K562 (cell line): ENCODE measurements around the gene KRTCAP2. TPM values are rescaled to one million over a fixed set of nuclear protein-coding genes. Genes with fewer than 3 reads are reported as not detected.
"Not testable (repeated sequence)": the region's sequence is repeated elsewhere in the genome, so short reads cannot be mapped to it uniquely, and the experiment has no call there.

Experiments used
- ATAC-seq: fragments of 200-7000 bp; cut with Tn5 transposase; 3 replicates; pipeline ENCODE4 v1.9.1; 2020; ENCODE audit warnings: moderate library complexity
- BruUV-seq: library from RNA; stranded (reverse); fragments of 400-500 nt; replicated peaks from 2 replicates; lab custom pipeline; 2021; lab: Mats Ljungman, UMichigan
- CTCF ChIA-PET: fragments of 300-600 bp; formaldehyde crosslinking; extraction: SDS; loops from one replicate; lab custom pipeline; 2021; ENCODE audit warnings: low intra/inter-chr PET ratio; lab: Yijun Ruan, JAX
- POLR2A ChIA-PET: fragments of 300-600, 350-650 bp; sonication (Branson Sonifier 250); formaldehyde crosslinking; extraction: SDS; loops from one replicate; lab custom pipeline; 2021; ENCODE audit warnings: antibody characterized with exemption, inconsistent platforms; lab: Yijun Ruan, JAX
- DNase-seq, 4 experiments: peaks; one replicate each; pipeline versions ENCODE4 v3.0.0 to v3.0.0-alpha.2; 2011 to 2018; ENCODE audit warnings: low spot score in 3 of 4, mixed read lengths in 3 of 4; ENCODE audit errors: extremely low read depth in 1 of 4
- FAIRE-seq: peaks from 2 replicates; lab custom pipeline; 2011; peaks lifted over from hg19 to GRCh38; lab: Jason Lieb, UNC
- H2AFZ ChIP-seq: 2 replicates; pipeline ENCODE4 v1.6.0; 2011; ENCODE audit warnings: low read depth, low read length, control low read depth, inconsistent platforms
- H3K27ac ChIP-seq: fragments of 200-600 bp; 3 replicates; pipeline ENCODE4 v1.8.0; 2011; ENCODE audit warnings: low read depth, mild to moderate bottlenecking, control low read depth, inconsistent platforms, low read length, moderate library complexity, mixed read lengths; ENCODE audit errors: extremely low read depth
- H3K27me3 ChIP-seq, 2 experiments: fragments of 300-600 bp in 1 of 2; 2 replicates in 1 of 2; 3 replicates in 1 of 2; pipeline versions ENCODE4 v1.6.0 to v1.8.0; 2011; ENCODE audit warnings: inconsistent platforms in 2 of 2, low read length in 2 of 2, mild to moderate bottlenecking in 1 of 2, mixed read lengths in 1 of 2, moderate library complexity in 1 of 2; ENCODE audit not compliant: control insufficient read depth in 2 of 2, insufficient read depth in 2 of 2
- H3K36me3 ChIP-seq: fragments of 300-600 bp; 3 replicates; pipeline ENCODE4 v1.8.0; 2011; ENCODE audit warnings: mild to moderate bottlenecking, low read length, inconsistent platforms; ENCODE audit not compliant: control insufficient read depth, insufficient read depth
- H3K4me1 ChIP-seq, 2 experiments: fragments of 200-600 bp in 1 of 2; replicated peaks in 1 of 2; 2 replicates in 1 of 2; 3 replicates in 1 of 2; pipeline versions ENCODE4 v1.5.1 to v1.8.0; 2011; ENCODE audit warnings: inconsistent platforms in 2 of 2, low read length in 2 of 2, mild to moderate bottlenecking in 1 of 2, mixed read lengths in 1 of 2, moderate library complexity in 1 of 2; ENCODE audit not compliant: control insufficient read depth in 2 of 2, insufficient read depth in 2 of 2
- H3K4me2 ChIP-seq: 2 replicates; pipeline ENCODE4 v1.6.1; 2011; ENCODE audit warnings: low read length, control low read depth, inconsistent platforms, mixed read lengths; ENCODE audit not compliant: insufficient read depth
- H3K4me3 ChIP-seq: fragments of 200-600 bp; sonication (generic), shearing (Covaris generic); 2 replicates; pipeline ENCODE4 v1.5.1; 2016; ENCODE audit warnings: control low read depth, inconsistent platforms
- H3K79me2 ChIP-seq: fragments of 200-600 bp; 3 replicates; pipeline ENCODE4 v1.8.0; 2011; ENCODE audit warnings: low read length, inconsistent platforms; ENCODE audit not compliant: control insufficient read depth, insufficient read depth
- H3K9ac ChIP-seq, 2 experiments: 2 replicates each; pipeline versions ENCODE4 v1.6.0 to v1.6.1; 2011; ENCODE audit warnings: low read depth in 2 of 2, low read length in 2 of 2, control low read depth in 1 of 2, inconsistent platforms in 1 of 2, mild to moderate bottlenecking in 1 of 2, mixed read lengths in 1 of 2; ENCODE audit not compliant: insufficient read depth in 1 of 2
- H3K9me1 ChIP-seq: one replicate; pipeline ENCODE4 v1.6.0; 2011; ENCODE audit warnings: inconsistent platforms, mild to moderate bottlenecking, low read length, moderate library complexity; ENCODE audit not compliant: control insufficient read depth, insufficient read depth
- H3K9me3 ChIP-seq: replicated peaks from 2 replicates; pipeline ENCODE4 v1.5.1; 2011; ENCODE audit warnings: low read depth, low read length, inconsistent platforms; ENCODE audit not compliant: control insufficient read depth, insufficient read depth
- H4K20me1 ChIP-seq: replicated peaks from 2 replicates; pipeline ENCODE4 v1.6.1; 2011; ENCODE audit warnings: low read length, inconsistent platforms, mixed read lengths; ENCODE audit not compliant: control insufficient read depth, insufficient read depth
- AFF1 ChIP-seq, 2 experiments: fragments of 450-650 bp; IDR thresholded peaks; 2 replicates each; pipeline ENCODE4 v1.6.1; 2018; ENCODE audit warnings: mild to moderate bottlenecking in 2 of 2, low read depth in 1 of 2; ENCODE audit not compliant: partially characterized antibody in 2 of 2
- BRD4 ChIP-seq: fragments of 200-600 bp; sonication (generic); IDR thresholded peaks from 2 replicates; pipeline ENCODE4 v1.6.1; 2017; ENCODE audit warnings: inconsistent platforms
- CREBBP ChIP-seq: IDR thresholded peaks from one replicate; pipeline ENCODE4 v1.6.1; 2012; ENCODE audit warnings: low read depth, mild to moderate bottlenecking, control low read depth, inconsistent platforms, low read length
- E2F3 ChIP-seq: fragments of 250-450 bp; sonication (Bioruptor Pico); IDR thresholded peaks from 2 replicates; pipeline ENCODE4 v1.4.0; 2020; ENCODE audit warnings: mild to moderate bottlenecking
- JUNB ChIP-seq: fragments of 450-650 bp; formaldehyde crosslinking; conservative IDR thresholded peaks from 2 replicates; pipeline ENCODE4 v1.4.0; 2020; ENCODE audit warnings: mild to moderate bottlenecking
- PPARD ChIP-seq: fragments of 250-450 bp; sonication (Bioruptor Pico); IDR thresholded peaks from 2 replicates; pipeline ENCODE4 v1.8.0; 2022; ENCODE audit warnings: inconsistent platforms, mild to moderate bottlenecking, moderate library complexity
- TRIM24 ChIP-seq, 2 experiments: fragments of 450-650 bp; IDR thresholded peaks; 2 replicates each; pipeline ENCODE4 v1.6.1; 2016
- TRIM28 ChIP-seq: fragments of 450-650 bp; IDR thresholded peaks from 2 replicates; pipeline ENCODE4 v1.6.1; 2017
- ZBTB49 ChIP-seq: sonication (generic); formaldehyde crosslinking; IDR thresholded peaks from 2 replicates; pipeline ENCODE4 v1.8.0; 2022; ENCODE audit warnings: missing genetic modification reagents, mild to moderate bottlenecking, borderline replicate concordance
- ZNF384 ChIP-seq: IDR thresholded peaks from 2 replicates; pipeline ENCODE4 v1.6.1; 2012; ENCODE audit warnings: low read depth, low read length, improper control_type of control experiment
- WGBS: fragments of 100-300 bp; shearing (Covaris generic); methylation state at CpG from one replicate; pipeline ENCODE4 v1.1.6; 2016; ENCODE audit warnings: low coverage, mixed read lengths; ENCODE audit not compliant: insufficient coverage; ENCODE audit errors: missing lambda C conversion rate; 5-methylcytosine and 5-hydroxymethylcytosine counted together
- in situ Hi-C: fragments of 300-500 bp; cut with MboI; formaldehyde crosslinking; loops from 4 replicates; pipeline ENCODE4 v1.15.0; 2018; ENCODE audit warnings: inconsistent platforms, mixed read lengths
- intact Hi-C: fragments of 100-400 bp; cut with micrococcal nuclease; formaldehyde crosslinking; loops from 2 replicates; pipeline ENCODE4 v1.14.2; 2022
- polyA plus RNA-seq, 8 experiments: library from polyadenylated mRNA; depleted of rRNA in 4 of 8; stranded (reverse) in 5 of 8; unstranded in 3 of 8; fragments of >200 nt; fragmentation: Nextera tagmentation in 2 of 8; fragmentation: Illumina TruSeq in 1 of 8; extraction: Ambion mirVana in 2 of 8; extraction: Trizol in 1 of 8; gene quantifications; 2 replicates each; pipeline versions ENCODE4 v1.2.1 to v1.2.3, GENCODE V29; 2011 to 2014; ENCODE audit warnings: inconsistent platforms in 1 of 8, missing spikeins in 1 of 8
- total RNA-seq, 7 experiments: library from RNA; depleted of rRNA in 6 of 7; stranded (reverse); fragments of >200 nt in 6 of 7; fragmentation: Illumina TruSeq in 2 of 7; extraction: Trizol in 2 of 7; gene quantifications; 2 replicates each; pipeline versions ENCODE4 v1.2.1 to v1.2.3, GENCODE V29; 2011 to 2021; ENCODE audit warnings: low replicate concordance in 1 of 7

Gene KRTCAP2
- total and polyA plus RNA-seq, 9 of the 15 experiments (the other 6 are each of a cell fraction or from before 2014, with no cell fraction given): 126 to 436 (median 244) TPM

GRCh38 chr1:155166051-155166470 lies 7.0 kb downstream of the KRTCAP2 start (continued):
- TF ChIP-seq ZBTB49 (CRISPR knock-in tag): no peak
- no peak for TF ChIP-seq CREBBP
- no peak for TF ChIP-seq ZNF384
- no peak for TF ChIP-seq E2F3 (CRISPR knock-in tag)
- TF ChIP-seq BRD4: no peak
- no peak for TF ChIP-seq JUNB (CRISPR knock-in tag)
- no peak for TF ChIP-seq PPARD

- H4K20me1 ChIP-seq, H3K27me3 ChIP-seq, H3K9ac ChIP-seq, FAIRE-seq, H3K4me3 ChIP-seq, H3K27ac ChIP-seq, BruUV-seq, H3K4me2 ChIP-seq, H3K9me3 ChIP-seq, H3K9me1 ChIP-seq, H3K79me2 ChIP-seq, H2AFZ ChIP-seq, H3K36me3 ChIP-seq, DNase-seq, ATAC-seq: not testable (repeated sequence)
- ChIA-PET CTCF (interaction anchor here (0.6 kb wide), 1 partner anchor 78 kb away, joined by 3 read pairs; no protein-coding TSS in a partner anchor), POLR2A (interaction anchor here (1.2 kb wide), 1 partner anchor 26 kb away, joined by 3 read pairs; no protein-coding TSS in a partner anchor)
- peaks cover 4 to 11% of the 10 kb centered on the region in 2 experiments; a peak in 4 of 5 replicates for H3K4me1 ChIP-seq
- TF ChIP-seq AFF1 (IDR thresholded peaks at IDR 0.05; ENCODE audit: low read depth in 1 of 2, partially characterized antibody in 2 of 2) (peak in 1 of 2 experiments; percentile 99), TRIM28 (0 out of 2 replicates have a peak, but pooled peaks have one; percentile 32), TRIM24 (IDR thresholded peaks at IDR 0.05) (peak in 1 of 2 experiments; percentile 38; a peak in 1 of 4 replicates)
- intact Hi-C loops (loop anchor here (5.0 kb wide), 1 partner anchor 52 kb away; no protein-coding TSS in a partner anchor), in situ Hi-C loops (loop anchor here (5.0 kb wide), 1 partner anchor 72 kb away; no protein-coding TSS in a partner anchor)
- 68% methylated on average over 10 of the region's 11 CpGs for WGBS
Measured at GRCh38 chr1:155164625-155165024, 8.5 kb downstream of the KRTCAP2 start.
